Peyer's patch (tissue), 4 donors: ENCODE data around the gene RASAL2.

Source experiments
- CTCF ChIP-seq, 6 experiments: fragments of 450-650 bp in 4 of 6; fragments of 200-600 bp in 2 of 6; sonication (generic) in 1 of 6; IDR thresholded peaks; one replicate each; pipeline ENCODE4 v1.5.1; 2017 to 2019; ENCODE audit warnings: antibody characterized with exemption in 6 of 6, mild to moderate bottlenecking in 3 of 6, moderate library complexity in 1 of 6
- POLR2A ChIP-seq, 2 donors: fragments of 450-650 bp; IDR thresholded peaks; one replicate each; pipeline ENCODE4 v1.5.1; 2017; ENCODE audit warnings: antibody characterized with exemption in 2 of 2, mild to moderate bottlenecking in 2 of 2, moderate library complexity in 2 of 2

GRCh38 chr1:178273707-178274410, 180.0 kb downstream of the RASAL2 start:
- TF ChIP-seq CTCF (IDR thresholded peaks at IDR 0.05) (no peak), POLR2A (IDR thresholded peaks at IDR 0.05) (no peak)
